HG03280 (cell line): Measurements from ENCODE around the gene LGI2.

Source experiments
- ATAC-seq: cut with Tn5 transposase; IDR thresholded peaks from one replicate; pipeline ENCODE4 v1.9.1; 2021; ENCODE audit warnings: mild to moderate bottlenecking, moderate library complexity; ENCODE audit not compliant: unreplicated experiment

The LGI2 gene

DNA sequence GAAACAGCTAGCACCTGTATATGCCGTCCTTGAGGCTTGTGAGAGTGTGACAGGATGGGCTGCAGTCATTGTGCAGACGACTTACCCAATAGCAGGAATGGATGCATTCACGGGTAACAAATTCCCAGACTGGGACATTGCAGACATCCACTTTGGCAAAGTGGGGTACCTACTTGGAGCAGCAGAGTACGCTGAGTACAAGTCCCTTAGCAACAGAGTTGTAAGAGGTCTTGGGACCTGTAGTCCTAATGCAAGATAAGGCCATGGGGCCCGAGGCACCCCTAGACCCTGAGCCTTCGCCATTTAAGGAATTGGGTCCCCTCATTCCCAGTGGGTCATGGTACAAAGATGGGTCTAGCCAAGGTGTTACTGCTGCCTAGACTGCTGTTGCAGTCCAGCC lies 62.5 kb downstream of the LGI2 start:
- no peak for ATAC-seq

DNA sequence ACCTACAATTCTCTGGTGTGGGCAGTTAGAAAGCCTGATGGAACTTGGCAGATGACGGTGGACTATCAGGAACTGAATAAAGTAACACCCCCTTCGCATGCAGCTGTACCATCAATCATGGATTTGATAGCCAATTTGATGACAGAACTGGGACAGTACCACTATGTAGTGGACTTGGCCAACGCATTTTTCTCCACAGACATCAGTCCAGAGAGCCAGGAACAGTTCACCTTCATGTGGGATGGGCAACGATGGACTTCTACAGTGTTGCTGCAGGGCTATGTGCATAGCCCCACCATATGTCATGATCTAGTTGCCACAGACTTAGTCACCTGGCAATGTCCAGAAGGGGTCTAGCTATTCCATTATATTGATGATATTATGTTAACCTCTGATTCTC lies 63.4 kb downstream of the LGI2 start:
- ATAC-seq, result no peak

DNA sequence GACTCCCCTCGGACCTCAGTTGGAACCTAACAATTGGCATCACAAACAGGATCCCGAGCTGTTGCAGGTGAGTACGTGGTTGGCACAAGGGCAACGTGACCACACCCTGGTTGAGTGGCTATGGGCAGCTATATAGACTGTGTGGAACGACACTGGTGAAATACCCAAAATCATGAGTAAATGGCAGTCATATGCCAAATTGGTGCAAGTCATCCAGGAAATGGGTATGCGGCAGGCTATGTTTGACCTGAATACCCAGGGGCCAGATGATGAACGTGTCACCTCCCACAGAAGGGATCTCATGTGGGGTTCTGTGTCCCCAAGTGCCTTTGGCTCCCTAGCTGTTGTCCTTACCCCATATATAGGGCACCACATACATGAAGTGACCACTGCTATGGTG lies 64.7 kb downstream of the LGI2 start:
- no peak for ATAC-seq

DNA sequence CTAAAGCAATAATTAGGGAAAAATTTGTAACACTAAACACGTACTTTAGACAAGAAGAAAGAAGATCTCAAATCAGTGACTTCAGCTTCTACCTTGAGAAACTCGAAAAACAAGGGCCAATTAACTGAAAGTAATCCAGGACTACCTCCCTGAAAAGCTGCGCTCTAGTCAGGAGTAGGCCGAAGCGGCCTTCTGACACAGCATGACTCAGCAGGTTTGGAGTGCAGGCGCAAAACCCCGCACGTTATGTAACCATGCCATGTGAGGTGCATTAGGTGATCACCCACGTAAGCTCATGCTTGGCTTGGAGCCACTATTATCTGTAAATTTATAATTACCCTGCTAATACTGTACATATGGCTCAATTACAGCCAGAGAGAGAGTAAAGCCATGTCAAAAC lies 65.1 kb downstream of the LGI2 start:
- ATAC-seq, result no peak

DNA sequence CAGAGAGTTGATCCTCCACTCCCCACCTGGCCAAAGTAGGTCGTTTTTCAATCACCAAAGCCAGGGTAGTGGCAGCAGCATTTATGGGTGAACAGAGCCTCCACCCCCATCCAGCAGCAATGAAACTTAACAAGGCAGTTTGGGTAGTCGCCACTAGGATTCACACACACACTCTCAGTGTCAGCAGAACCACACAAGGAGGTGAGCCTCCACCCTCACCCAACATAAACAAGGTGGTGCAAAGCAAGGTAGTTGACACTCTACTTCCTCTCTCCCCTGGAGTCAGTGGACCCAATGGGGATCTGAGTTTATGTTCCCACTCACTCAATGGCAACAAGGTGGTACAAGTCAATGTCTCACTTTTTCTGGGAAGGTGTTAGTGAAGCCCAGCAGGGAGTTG lies 67.5 kb downstream of the LGI2 start:
- ATAC-seq, result no peak

DNA sequence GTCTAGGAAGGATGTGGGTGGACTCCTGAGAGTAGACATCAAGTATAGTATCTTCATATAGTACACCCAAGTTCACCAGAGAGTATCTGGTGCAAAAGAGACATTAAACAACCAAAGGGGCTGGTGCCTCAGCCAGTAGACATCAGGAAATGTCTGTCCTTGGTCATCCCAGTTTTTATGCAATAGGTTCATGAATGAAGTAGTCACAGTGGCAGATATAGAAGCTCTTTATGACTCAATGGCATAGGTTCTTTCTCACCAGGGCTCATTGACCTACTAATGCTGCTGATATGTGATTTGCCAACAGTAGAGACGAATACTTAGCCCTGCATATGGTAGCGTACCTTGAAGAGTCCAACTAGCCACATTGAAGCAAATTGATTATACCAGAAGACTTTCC lies 72.9 kb downstream of the LGI2 start:
- no peak for ATAC-seq

DNA sequence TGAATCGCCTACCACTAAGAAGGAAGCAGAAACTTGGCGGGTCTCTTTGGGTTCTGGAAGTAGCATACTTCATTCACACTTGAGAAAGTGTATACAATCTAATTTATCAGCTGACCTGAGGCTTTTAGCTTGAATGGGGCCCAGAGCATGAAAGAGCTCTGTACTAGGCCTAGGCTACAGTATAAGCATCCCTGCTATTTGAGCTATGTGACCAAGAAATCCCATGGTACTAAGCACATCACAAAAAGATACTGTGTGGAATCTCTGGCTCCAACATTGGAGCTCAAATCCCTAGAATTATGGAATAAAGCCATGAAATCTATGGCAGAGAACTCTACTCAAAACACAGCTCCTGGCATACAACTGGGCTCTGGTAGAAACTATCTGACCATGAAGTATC lies 74.0 kb downstream of the LGI2 start:
- ATAC-seq, result no peak

DNA sequence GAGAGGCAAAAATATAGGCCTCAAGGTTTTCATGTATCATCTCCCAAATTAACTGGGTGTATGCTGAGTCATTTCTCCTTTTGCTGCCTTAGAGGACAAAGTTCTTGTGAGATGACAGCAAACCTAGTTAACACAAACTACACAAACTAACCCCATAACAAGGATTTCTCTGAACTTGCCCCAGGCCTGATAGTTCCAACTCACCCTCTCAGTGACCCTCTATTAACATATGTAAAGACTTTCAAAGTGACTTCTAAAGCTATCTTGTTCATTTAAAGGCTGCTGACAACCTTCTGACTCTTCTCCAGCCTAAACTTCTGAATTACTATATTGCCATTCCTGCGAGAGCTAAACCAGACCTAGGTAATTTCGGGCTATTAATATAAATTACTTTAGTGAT lies 74.7 kb downstream of the LGI2 start:
- ATAC-seq, result no peak

DNA sequence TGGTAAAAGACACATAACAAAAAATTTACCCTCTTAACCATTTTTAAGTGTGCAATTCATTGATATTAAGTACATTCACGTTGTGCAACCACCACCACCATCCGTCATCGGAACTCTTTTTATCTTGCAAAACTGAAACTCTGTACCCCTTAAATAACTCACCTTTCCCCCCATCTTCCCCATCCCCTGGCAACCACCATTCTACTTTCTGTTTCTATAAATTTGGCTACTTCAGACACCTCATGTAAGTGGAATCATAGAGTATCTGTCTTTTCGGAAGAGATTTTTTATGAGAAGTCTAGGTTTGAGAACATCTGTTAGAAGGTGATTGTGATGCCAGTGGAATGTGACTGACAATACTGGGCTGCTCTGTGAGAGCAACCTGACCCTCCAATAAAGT lies 78.1 kb downstream of the LGI2 start:
- ATAC-seq, result no peak

DNA sequence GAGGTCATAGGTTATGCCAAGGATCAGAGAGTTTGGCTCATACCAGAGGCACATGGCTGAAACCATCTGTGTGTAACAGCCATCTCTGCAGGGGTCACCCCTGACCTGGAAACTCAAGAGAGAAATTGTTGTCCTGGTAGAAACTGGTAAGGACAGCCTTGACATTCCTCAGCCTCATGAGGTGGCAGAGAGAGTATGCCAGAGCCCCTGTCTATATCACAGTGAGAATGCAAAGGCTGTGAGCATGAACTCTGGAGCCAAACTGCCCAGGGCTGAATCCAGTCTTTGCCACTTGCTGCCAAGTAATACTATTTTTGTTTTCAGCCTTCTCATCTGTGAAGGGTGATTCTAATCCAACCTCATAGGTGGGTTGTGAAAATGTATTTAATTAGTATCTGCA lies 80.8 kb downstream of the LGI2 start:
- no peak for ATAC-seq
